Activated CD8-positive, alpha-beta memory T cell treated with anti-CD3 and anti-CD28 coated beads, Interleukin-2, amount 10 ng/mL, durations not matched to agents 7 days and 5 days (primary cell): ENCODE measurements around the gene EFCAB7. TPM values are rescaled to one million over a fixed set of nuclear protein-coding genes. Genes with fewer than 3 reads are reported as not detected.
"Not testable (repeated sequence)": the region's sequence is repeated elsewhere in the genome, so short reads cannot be mapped to it uniquely, and the experiment has no call there.

ENCODE experiments used
- ATAC-seq: fragments of 150-1000 bp; cut with Tn5 transposase; one replicate; pipeline ENCODE4 v1.10.0; 2021; ENCODE audit warnings: moderate library complexity
- CTCF ChIA-PET: fragments of 350-600 bp; sonication (Branson Sonifier 250); formaldehyde crosslinking; loops from one replicate; lab custom pipeline; 2021; ENCODE audit warnings: antibody characterized with exemption; lab: Charles Lee
- DNase-seq: peaks from one replicate; pipeline ENCODE4 v3.0.0-alpha.2; 2020
- H3K27ac Mint-ChIP-seq: one replicate; pipeline ENCODE4 v1.8.0; 2021; ENCODE audit warnings: mild to moderate bottlenecking, mixed read lengths
- H3K27me3 Mint-ChIP-seq: one replicate; pipeline ENCODE4 v1.8.0; 2021; ENCODE audit warnings: mixed read lengths
- H3K36me3 Mint-ChIP-seq: one replicate; pipeline ENCODE4 v1.8.0; 2021; ENCODE audit warnings: mild to moderate bottlenecking, mixed read lengths
- H3K4me1 Mint-ChIP-seq: one replicate; pipeline ENCODE4 v1.8.0; 2021; ENCODE audit warnings: mixed read lengths
- H3K4me3 Mint-ChIP-seq: one replicate; pipeline ENCODE4 v1.8.0; 2021; ENCODE audit warnings: mild to moderate bottlenecking, moderate library complexity, mixed read lengths
- H3K9me3 Mint-ChIP-seq: one replicate; pipeline ENCODE4 v1.8.0; 2022; ENCODE audit warnings: low read depth, mixed read lengths
- total RNA-seq, 2 experiments: library from RNA; stranded (reverse); gene quantifications; one replicate each; pipeline ENCODE4 v1.2.3, GENCODE V29; 2021

EFCAB7 gene
- total RNA-seq, 2 experiments from 2014 or later = 5.4 to 6.3 TPM

DNA sequence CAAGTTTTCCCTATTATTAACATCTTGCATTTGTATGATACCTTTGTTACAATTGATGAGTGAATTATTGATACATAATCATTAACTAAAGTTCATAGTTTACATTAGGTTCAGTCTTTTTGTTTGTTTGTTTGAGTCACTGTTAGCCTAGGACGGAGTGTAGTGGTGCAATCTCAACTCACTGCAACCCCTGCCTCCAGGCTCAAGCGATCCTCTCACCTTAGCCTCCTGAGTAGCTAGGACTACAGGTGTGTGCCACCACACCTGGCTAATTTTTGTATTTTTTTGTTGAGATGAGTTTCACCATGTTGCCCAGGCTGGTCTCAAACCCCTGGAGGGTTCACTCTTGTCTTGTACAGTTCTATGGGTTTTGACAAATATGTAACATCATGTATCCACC, 36.0 kb downstream of the EFCAB7 start:
- H3K27me3 Mint-ChIP-seq = no peaks in the 10 kb centered on the region
- H3K4me1 Mint-ChIP-seq = peaks cover 4% of the 10 kb centered on the region
- peaks cover 6% of the 10 kb centered on the region for H3K36me3 Mint-ChIP-seq
- no peak overlapping the region for H3K27ac Mint-ChIP-seq
- ATAC-seq (no peak), DNase-seq (no peak)
- no peak overlapping the region for H3K4me3 Mint-ChIP-seq
- no peaks in the 10 kb centered on the region for H3K9me3 Mint-ChIP-seq
- CTCF ChIA-PET = interaction anchor here (0.8 kb wide), 1 partner anchor 17 kb away, joined by 4 read pairs; no protein-coding TSS in a partner anchor

DNA sequence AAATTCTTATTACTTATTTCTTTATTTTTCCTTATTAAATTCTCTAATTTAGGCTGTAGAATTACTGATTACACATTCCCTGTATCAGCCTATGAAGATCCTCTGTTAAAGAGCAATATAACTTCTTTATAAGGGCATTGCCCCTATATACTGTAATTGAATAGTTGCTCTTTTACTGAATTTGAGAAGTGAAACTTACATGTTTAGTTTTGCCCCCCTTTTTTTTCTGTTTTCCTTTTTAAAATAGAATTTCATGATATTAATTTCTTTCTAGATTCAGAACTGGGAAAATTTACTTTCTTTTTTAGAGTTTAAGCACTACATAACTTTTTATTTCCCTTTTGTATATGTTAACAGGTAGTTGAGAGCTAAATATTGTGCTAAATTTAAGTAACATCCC, 40.4 kb downstream of the EFCAB7 start:
- DNase-seq = no peak
- no peaks in the 10 kb centered on the region for H3K27me3 Mint-ChIP-seq
- CTCF ChIA-PET = no interaction called here
- no peak overlapping the region for H3K27ac Mint-ChIP-seq
- ATAC-seq = no peak
- no peaks in the 10 kb centered on the region for H3K4me1 Mint-ChIP-seq
- H3K36me3 Mint-ChIP-seq = peaks cover 9% of the 10 kb centered on the region
- no peak overlapping the region for H3K4me3 Mint-ChIP-seq
- no peaks in the 10 kb centered on the region for H3K9me3 Mint-ChIP-seq

DNA sequence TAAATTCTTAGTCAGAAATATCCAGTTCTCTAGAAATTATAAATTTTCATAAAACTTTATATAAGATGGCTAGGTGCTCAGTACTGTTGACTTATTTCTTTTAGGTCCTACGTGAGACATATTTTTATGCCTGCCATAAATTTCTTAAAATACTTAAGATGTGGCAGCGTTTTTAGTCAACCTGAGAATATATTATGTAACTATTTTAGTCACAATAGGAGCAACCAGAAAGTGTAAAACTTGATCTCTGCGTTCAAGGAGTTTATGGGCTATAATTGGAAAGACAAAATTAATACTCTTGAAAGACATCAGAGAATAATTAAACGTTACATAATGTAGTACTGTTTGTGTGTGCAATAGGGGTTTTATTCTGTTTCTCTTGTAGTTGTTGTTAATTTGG, 45.7 kb downstream of the EFCAB7 start:
- peaks cover 5% of the 10 kb centered on the region for H3K36me3 Mint-ChIP-seq
- DNase-seq = no peak
- H3K4me3 Mint-ChIP-seq = no peak overlapping the region
- CTCF ChIA-PET = no interaction called here
- H3K27me3 Mint-ChIP-seq = no peaks in the 10 kb centered on the region
- no peak overlapping the region for H3K27ac Mint-ChIP-seq
- no peak for ATAC-seq
- H3K9me3 Mint-ChIP-seq = no peaks in the 10 kb centered on the region
- no peaks in the 10 kb centered on the region for H3K4me1 Mint-ChIP-seq

DNA sequence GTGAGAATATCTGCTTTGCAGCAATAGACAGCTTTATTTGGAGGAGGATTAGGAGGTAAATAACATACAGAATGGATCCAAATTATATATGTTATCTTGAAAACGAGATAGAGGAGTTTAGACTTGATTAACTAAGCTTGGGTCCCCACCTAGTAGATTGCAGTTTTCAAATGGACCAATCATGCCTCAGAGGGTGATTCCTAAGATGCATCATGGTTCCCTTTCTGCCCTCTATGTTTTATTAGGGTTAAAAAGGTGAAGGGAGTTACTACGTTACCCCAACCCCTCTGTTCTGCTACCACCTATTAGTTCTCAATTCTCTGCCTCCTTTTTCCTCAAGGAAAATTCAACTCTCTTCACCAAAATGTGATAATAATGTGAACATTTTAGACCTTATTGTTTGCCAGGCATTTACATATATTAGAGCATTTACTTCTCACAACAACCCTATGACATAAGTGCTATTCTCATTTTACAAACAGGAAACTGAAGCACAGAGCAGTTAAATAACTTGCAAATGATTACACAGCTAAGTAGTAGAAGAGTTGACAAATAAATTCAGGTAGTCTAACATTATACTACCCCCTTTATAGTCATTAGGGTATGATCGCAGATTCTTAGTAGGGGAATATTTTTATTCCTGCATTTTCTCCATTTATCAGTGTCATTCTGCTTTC, 46.5 kb downstream of the EFCAB7 start:
- ATAC-seq = no peak
- CTCF ChIA-PET = no interaction called here
- peaks cover under 1% of the 10 kb centered on the region for H3K36me3 Mint-ChIP-seq

DNA sequence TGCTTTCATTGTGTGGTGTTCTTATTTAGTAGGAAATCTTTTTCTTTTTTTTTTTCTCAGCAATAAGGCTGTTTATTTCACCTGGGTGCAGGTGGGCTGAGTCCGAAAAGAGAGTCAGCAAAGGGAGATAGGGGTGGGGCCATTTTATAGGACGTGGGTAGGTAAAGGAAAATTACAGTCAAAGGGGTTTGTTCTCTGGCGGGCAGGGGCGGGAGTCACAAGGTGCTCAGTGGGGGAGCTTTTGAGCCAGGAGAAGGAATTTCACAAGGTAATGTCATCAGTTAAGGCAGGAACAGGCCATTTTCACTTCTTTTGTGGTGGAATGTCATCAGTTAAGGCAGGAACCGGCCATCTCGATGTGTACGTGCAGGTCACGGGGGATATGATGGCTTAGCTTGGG, 49.4 kb downstream of the EFCAB7 start:
- not testable (repeated sequence) for H3K27ac Mint-ChIP-seq, H3K36me3 Mint-ChIP-seq, H3K27me3 Mint-ChIP-seq, DNase-seq, H3K4me1 Mint-ChIP-seq, H3K9me3 Mint-ChIP-seq, H3K4me3 Mint-ChIP-seq, ATAC-seq
- CTCF ChIA-PET = interaction anchor here (1.1 kb wide), 1 partner anchor 80 kb away, joined by 3 read pairs; no protein-coding TSS in a partner anchor

More for the DNA sequence above, 46.5 kb downstream of the EFCAB7 start:
- Mint-ChIP-seq H3K27ac (no peak overlapping the region), H3K27me3 (no peaks in the 10 kb centered on the region), H3K4me1 (no peaks in the 10 kb centered on the region), H3K4me3 (no peak overlapping the region), H3K9me3 (no peaks in the 10 kb centered on the region)
- DNase-seq = no peak

DNA sequence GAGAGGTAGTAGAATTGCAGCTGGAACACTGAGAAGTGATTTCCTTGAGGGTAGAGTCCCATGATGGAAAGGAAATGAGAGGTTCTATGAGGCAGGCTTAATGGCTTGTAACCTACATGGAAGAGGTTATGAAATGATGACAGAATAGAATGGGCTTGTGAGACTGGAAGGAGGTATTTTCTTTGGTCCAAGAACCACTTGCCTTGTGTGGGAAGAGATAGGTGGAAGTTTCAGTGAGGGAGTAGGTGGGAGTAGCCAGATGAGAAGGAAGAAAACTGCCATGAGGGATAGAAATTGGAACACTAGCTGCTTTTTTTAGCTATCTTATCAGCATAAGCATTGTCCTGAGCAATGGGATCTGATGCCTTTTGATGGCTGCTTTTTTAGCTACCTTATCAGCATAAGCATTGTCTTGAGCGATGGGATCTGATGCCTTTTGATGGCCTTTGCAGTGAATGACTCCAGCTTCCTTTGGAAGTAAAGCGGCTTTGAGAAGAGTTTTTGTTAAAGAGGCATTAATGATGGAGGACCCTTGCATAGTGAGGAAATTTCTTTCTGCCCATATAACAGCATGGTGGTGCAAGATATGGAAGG, 51.0 kb downstream of the EFCAB7 start:
- H3K27ac Mint-ChIP-seq, H3K36me3 Mint-ChIP-seq, H3K4me3 Mint-ChIP-seq, H3K4me1 Mint-ChIP-seq, H3K27me3 Mint-ChIP-seq, DNase-seq, H3K9me3 Mint-ChIP-seq, ATAC-seq: not testable (repeated sequence)
- CTCF ChIA-PET = interaction anchor here (1.5 kb wide), 1 partner anchor 8 kb away, joined by 3 read pairs; no protein-coding TSS in a partner anchor

DNA sequence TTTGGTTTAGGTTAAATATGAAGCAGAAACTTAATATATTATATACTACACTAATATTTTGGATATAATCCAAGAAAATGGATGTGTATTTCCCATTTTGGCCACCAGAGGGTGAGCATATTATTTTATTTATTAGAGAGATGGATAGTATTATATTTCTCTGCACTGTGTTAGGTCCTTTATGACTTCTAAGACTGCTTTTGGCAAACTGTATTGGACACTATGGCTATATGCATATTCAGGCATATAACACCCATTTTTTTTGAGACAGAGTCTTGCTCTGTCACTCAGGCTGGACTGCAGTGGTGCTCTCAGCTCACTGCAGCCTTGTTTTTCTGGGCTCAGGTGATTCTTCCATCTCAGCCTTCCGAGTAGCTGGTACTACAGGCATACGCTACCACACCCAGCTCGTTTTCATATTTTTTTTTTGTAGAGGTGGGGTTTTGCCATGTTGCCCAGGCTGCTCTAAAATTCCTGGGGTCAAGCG, 52.1 kb downstream of the EFCAB7 start:
- Mint-ChIP-seq H3K27ac (no peak overlapping the region), H3K9me3 (no peaks in the 10 kb centered on the region), H3K36me3 (peaks cover 5% of the 10 kb centered on the region), H3K4me3 (no peak overlapping the region), H3K27me3 (no peaks in the 10 kb centered on the region), H3K4me1 (no peaks in the 10 kb centered on the region)
- no peak for DNase-seq
- CTCF ChIA-PET = interaction anchor here (0.6 to 1.3 kb wide), 4 partner anchors 14 to 21 kb away, joined by 3 to 4 read pairs (median 4); no protein-coding TSS in a partner anchor
- ATAC-seq = peak; percentile 20

DNA sequence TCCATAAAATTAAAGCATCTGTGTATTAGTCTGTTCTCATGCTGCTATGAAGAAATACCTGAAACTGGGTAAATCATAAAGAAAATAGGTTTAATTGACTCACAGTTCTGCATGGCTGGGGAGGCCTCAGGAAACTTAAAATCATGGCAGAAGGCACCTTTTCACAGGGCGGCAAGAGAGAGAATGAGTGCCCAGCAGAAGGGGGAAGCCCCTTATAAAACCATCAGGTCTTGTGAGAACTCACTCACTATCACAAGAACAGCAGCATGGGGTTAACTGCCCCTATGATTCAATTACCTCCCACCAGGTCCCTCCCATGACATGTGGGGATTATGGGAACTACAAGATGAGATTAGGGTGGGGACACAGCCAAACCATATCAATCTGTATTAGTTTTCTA, 63.0 kb downstream of the EFCAB7 start:
- H3K9me3 Mint-ChIP-seq, CTCF ChIA-PET, H3K27me3 Mint-ChIP-seq, DNase-seq, H3K4me3 Mint-ChIP-seq, H3K27ac Mint-ChIP-seq, ATAC-seq, H3K4me1 Mint-ChIP-seq: not testable (repeated sequence)
- H3K36me3 Mint-ChIP-seq = peaks cover 32% of the 10 kb centered on the region

DNA sequence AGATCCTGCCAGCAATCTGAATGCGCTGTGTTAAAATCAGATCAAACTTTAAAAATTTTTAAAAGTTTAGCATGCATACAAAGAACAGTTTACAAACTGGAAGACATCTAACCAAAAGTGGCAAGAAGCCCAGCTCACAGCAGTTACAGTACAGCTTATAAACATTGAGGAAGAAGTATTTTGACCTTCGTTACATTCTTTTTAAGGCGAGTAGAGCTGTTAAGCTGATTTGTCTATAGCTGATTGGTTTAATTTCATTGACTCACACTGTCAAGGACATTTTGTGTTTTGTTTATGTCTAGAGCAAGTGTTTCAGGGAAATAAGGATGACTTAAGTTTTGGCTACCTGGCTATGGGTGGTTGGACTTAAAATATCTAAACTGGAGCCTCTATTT, 66.8 kb downstream of the EFCAB7 start:
- DNase-seq (no peak), ATAC-seq (no peak)
- Mint-ChIP-seq H3K4me1 (peaks cover 24% of the 10 kb centered on the region), H3K27me3 (no peaks in the 10 kb centered on the region), H3K4me3 (no peak overlapping the region), H3K9me3 (no peaks in the 10 kb centered on the region), H3K27ac (no peak overlapping the region), H3K36me3 (peaks cover 13% of the 10 kb centered on the region)
- CTCF ChIA-PET = interaction anchor here (1.7 kb wide), 1 partner anchor 15 kb away, joined by 4 read pairs; no protein-coding TSS in a partner anchor

DNA sequence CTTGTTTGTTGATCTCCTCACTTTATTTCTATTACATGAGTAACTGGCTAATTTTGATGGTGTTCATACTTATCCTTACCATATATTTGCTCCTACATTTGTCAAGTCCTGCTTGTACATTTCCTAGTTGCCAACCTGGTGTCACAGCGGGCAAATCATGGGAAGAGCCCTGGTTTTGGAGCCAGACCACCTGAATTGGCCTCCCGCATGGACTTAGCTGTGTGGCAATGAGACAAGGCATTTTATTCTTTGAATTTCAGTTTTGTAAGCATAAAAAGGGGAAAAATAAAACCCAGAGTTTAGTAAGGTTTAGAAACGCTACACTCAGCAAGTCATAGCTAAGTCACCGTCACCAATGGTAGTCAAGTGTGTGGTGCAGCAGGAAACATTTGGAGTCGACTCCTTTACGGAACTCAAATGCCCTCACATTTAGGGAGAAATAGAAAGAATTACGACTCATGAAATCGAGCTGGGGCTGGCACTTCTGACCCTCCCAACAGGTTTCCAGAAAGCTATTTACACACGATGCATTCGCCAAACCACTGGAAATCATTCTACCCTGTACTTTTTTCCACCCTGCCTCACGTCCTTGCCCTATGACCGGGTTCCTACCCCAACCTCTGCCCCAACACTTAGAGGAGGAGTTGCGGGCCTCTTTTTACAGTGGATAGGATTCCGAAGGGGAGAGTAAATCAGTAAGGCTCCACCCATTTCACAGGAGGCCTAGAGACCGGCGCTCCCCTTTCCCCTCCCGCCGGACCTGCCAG, 69.4 kb downstream of the EFCAB7 start:
- Mint-ChIP-seq H3K27ac (peak overlapping the region; percentile 98), H3K9me3 (no peaks in the 10 kb centered on the region), H3K4me1 (peaks cover 35% of the 10 kb centered on the region), H3K36me3 (peaks cover 16% of the 10 kb centered on the region), H3K27me3 (no peaks in the 10 kb centered on the region), H3K4me3 (peak overlapping the region; percentile 91)
- CTCF ChIA-PET = no interaction called here
- no peak for DNase-seq
- no peak for ATAC-seq

DNA sequence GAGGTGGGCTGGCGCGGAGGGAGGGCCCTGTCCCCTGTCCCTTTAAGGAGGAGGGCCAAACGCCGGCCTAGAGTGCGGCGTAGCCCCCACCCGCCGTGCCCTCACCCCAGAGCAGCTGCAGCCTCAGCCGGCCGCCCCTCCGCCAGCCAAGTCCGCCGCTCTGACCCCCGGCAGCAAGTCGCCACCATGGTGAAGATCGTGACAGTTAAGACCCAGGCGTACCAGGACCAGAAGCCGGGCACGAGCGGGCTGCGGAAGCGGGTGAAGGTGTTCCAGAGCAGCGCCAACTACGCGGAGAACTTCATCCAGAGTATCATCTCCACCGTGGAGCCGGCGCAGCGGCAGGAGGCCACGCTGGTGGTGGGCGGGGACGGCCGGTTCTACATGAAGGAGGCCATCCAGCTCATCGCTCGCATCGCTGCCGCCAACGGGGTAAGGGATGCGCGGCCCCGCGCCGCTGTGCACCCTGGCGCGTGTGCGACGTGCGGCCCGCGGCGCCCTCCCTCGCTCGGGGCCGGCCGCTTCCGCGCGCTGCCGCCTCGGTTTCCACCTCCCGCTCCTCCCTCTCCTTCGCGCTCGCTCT, 70.1 kb downstream of the EFCAB7 start, which contains the start of gene PGM1:
TSS of gene PGM1 (plus strand) at position 109 of the 583 bp plus-strand sequence. CDS start at position 187, 78 bp downstream.
- peak; percentile 83 for DNase-seq
- peaks cover 16% of the 10 kb centered on the region for H3K36me3 Mint-ChIP-seq
- H3K27ac Mint-ChIP-seq = peak within 1 kb of the TSS; percentile 98
- ATAC-seq = peak; percentile 84
- H3K27me3 Mint-ChIP-seq = no peaks in the 10 kb centered on the region
- peak within 1 kb of the TSS; percentile 91 for H3K4me3 Mint-ChIP-seq
- CTCF ChIA-PET = no interaction called here
- H3K9me3 Mint-ChIP-seq = no peaks in the 10 kb centered on the region
- H3K4me1 Mint-ChIP-seq = peaks cover 34% of the 10 kb centered on the region

DNA sequence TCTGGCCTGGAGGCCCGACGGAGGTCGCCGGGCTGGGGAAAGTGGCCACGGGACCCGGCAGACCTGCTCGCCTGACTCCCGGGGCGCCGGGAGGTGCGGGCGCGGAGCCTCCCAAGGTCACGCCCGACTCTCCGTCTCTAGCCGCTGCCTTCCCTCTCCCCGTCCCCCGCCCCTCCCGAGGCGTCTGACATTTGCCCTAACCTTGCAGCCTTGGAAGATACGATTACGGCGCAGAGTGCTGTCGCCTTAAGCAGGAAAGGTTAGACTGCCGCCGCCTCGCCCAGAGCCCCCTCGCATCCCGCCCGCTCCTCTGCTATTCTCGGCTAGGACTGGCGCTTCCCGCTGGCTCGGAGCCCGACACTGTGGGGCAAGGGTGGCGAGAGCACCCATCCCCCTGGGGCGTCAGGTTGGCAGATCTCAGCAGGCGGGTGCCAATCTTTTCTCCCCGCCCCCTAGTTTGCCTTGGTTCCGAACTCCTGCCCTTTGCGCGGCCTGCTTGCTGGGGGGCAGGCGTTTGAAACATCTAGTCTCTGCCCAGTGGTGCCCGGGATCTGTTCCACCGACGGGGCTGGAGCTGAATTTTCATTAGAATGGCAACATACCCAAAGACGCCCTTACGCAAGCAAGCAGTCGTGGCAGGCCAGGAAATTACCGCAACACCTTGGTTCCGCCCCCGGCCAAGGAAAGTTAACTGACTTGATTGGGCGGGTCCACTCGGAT, 70.7 kb downstream of the EFCAB7 start:
- Mint-ChIP-seq H3K4me1 (peaks cover 31% of the 10 kb centered on the region), H3K36me3 (peaks cover 16% of the 10 kb centered on the region), H3K27me3 (no peaks in the 10 kb centered on the region), H3K9me3 (no peaks in the 10 kb centered on the region), H3K27ac (peak overlapping the region; percentile 98), H3K4me3 (peak overlapping the region; percentile 91)
- CTCF ChIA-PET = no interaction called here
- ATAC-seq (peak; percentile 73), DNase-seq (peak; percentile 88)
